Heart right ventricle (tissue), 16 donors: ENCODE data around the gene RALGPS1. TPM values are rescaled to one million over a fixed set of nuclear protein-coding genes. Genes with fewer than 3 reads are reported as not detected.

Source experiments
- ATAC-seq, 8 donors: fragments of 200-7000 bp; cut with Tn5 transposase; one replicate each; pipeline ENCODE4 v1.9.1; 2020; ENCODE audit warnings: mild to moderate bottlenecking in 8 of 8, moderate library complexity in 8 of 8, moderate number of reproducible peaks in 1 of 8
- DNase-seq, 2 donors: peaks; one replicate each; pipeline ENCODE4 v3.0.0-alpha.2; 2020
- H3K27ac ChIP-seq, 10 donors: fragments of 200-600 bp; sonication (generic) in 2 of 10; one replicate each; pipeline versions ENCODE4 v1.5.0 to v1.8.0; 2020 to 2022; ENCODE audit warnings: mild to moderate bottlenecking in 3 of 10
- H3K27me3 ChIP-seq, 7 donors: fragments of 200-600 bp; one replicate each; pipeline ENCODE4 v1.8.0; 2021 to 2022; ENCODE audit warnings: mild to moderate bottlenecking in 2 of 7
- H3K36me3 ChIP-seq, 9 donors: fragments of 200-600 bp; sonication (generic) in 1 of 9; one replicate each; pipeline versions ENCODE4 v1.5.0 to v1.8.0; 2020 to 2022; ENCODE audit warnings: mild to moderate bottlenecking in 2 of 9
- H3K4me1 ChIP-seq, 9 donors: fragments of 200-600 bp; sonication (generic) in 1 of 9; one replicate each; pipeline versions ENCODE4 v1.5.0 to v1.8.0; 2020 to 2022; ENCODE audit warnings: mild to moderate bottlenecking in 4 of 9
- H3K4me3 ChIP-seq, 10 donors: fragments of 200-600 bp; sonication (generic) in 2 of 10; one replicate each; pipeline versions ENCODE4 v1.5.0 to v1.8.0; 2020 to 2022; ENCODE audit warnings: mild to moderate bottlenecking in 7 of 10, moderate library complexity in 2 of 10
- H3K9me3 ChIP-seq, 11 donors: fragments of 200-600 bp in 10 of 11; sonication (generic) in 2 of 11; one replicate each; pipeline versions ENCODE4 v1.5.0 to v1.8.0; 2013 to 2022; ENCODE audit warnings: mild to moderate bottlenecking in 2 of 11, control low read depth in 1 of 11, moderate library complexity in 1 of 11
- CTCF ChIP-seq, 9 donors: fragments of 200-600 bp; sonication (generic) in 2 of 9; IDR thresholded peaks; one replicate each; pipeline versions ENCODE4 v1.5.0 to v1.8.0; 2021 to 2022; ENCODE audit warnings: antibody characterized with exemption in 9 of 9, mild to moderate bottlenecking in 5 of 9, moderate library complexity in 1 of 9
- WGBS, 2 donors: extraction: QIAGEN DNeasy Blood & Tissue Kit; methylation state at CpG; one replicate each; pipeline ENCODE4 v1.1.7; 2013; ENCODE audit warnings: inconsistent platforms in 1 of 2; 5-methylcytosine and 5-hydroxymethylcytosine counted together
- intact Hi-C, 10 donors: fragments of 100-400 bp; cut with DNase I; formaldehyde crosslinking; loops; one replicate each; pipeline versions ENCODE4 v1.11.1 to v1.14.2; 2022
- polyA plus RNA-seq, 2 donors: library from polyadenylated mRNA; stranded (reverse); fragments of 200-250 nt; gene quantifications; one replicate each; pipeline ENCODE4 v1.2.3, GENCODE V29; 2013
- total RNA-seq, 10 donors: library from RNA; stranded (reverse); fragmentation: NEBNext Ultra II Directional in 3 of 10; extraction: Animal tissue kit (Norgen Biotek cat#: 25700) in 3 of 10; gene quantifications; one replicate each; pipeline versions ENCODE4 v1.2.1 to v1.2.4, GENCODE V29; 2021 to 2023
- donor health status: Arrhythmogenic right ventricular cardiomyopathy.
- donor health status: ischemic (EF 13 %, LVEDD 7.1; RV severe dilation, severe dysfunction).
- donor health status: healthy with polysubstance abuse.
- donor health status: DM: no; HTN: yes; CAD: no.
- donor health status: DM: no; HTN: no; CAD: no.
- donor health status: ischemic (EF 25% LVEDD 6.9; RV normal size, moderate dysfunction).
- donor health status: ischemic (EF 25% LVEDD 5.7; RV mildly dilated, moderate dysfunction).
- donor health status: healthy.
- donor health status: DM: yes; HTN: yes; CAD: no.
- donor health status: Ischemic cardiomyopathy.
- donor health status: ischemic (EF 35%, LVEDD 5.7; RV mildly dilated, moderate dysfunction).
- donor health status: nonischemic (EF 11% LVEDD 7.7; RV severe dilation, severe dysfunction).
- donor health status: DM: yes; HTN: yes; CAD: no.
- donor health status: PGD.
- donor health status: ischemic (EF 29% LVEDD 5.4; RV normal size, mild dysfunction).
- donor health status: nonischemic (EF 23%, LVEDD 6.1; RV moderate dilation, normal function).

The RALGPS1 gene
- total and polyA plus RNA-seq, 12 donors, result 4.2 to 25.0 (median 16.8) TPM

- no peak overlapping the region for H3K4me3 ChIP-seq
- peaks cover 0 to 27% (median 6%) of the 10 kb centered on the region in 9 donors for H3K4me1 ChIP-seq
- ATAC-seq, result no peak
- H3K36me3 ChIP-seq, result no peaks in the 10 kb centered on the region
- H3K27ac ChIP-seq, result no peak overlapping the region
- H3K9me3 ChIP-seq, result no peaks in the 10 kb centered on the region
- intact Hi-C loops, result no loop called here
- 93 to 95% methylated on average over 6 of the region's 6 CpGs for WGBS, 2 donors
- no peak for DNase-seq
- TF ChIP-seq CTCF (IDR thresholded peaks at IDR 0.05), result no peak
- H3K27me3 ChIP-seq, result peaks cover 0 to 4% (median 0%) of the 10 kb centered on the region in 7 donors
These were observed 97.2 kb downstream of the RALGPS1 start for GRCh38 chr9:127011772-127012171.

GRCh38 chr9:127012250-127012649 is 97.7 kb downstream of the RALGPS1 start:
- no peak overlapping the region for H3K4me3 ChIP-seq
- no peaks in the 10 kb centered on the region for H3K36me3 ChIP-seq
- no peak for TF ChIP-seq CTCF (IDR thresholded peaks at IDR 0.05)
- DNase-seq, result no peak
- peaks cover 0 to 4% (median 0%) of the 10 kb centered on the region in 7 donors for H3K27me3 ChIP-seq
- intact Hi-C loops, result no loop called here
- peak in 2 of 8 donors; percentile 9 to 23 for ATAC-seq
- H3K9me3 ChIP-seq, result no peaks in the 10 kb centered on the region
- WGBS, 2 donors, result 92 to 93% methylated on average over 6 of the region's 6 CpGs
- H3K4me1 ChIP-seq, result peaks cover 0 to 27% (median 6%) of the 10 kb centered on the region in 9 donors
- H3K27ac ChIP-seq, result no peak overlapping the region

GRCh38 chr9:127013597-127013996 is 99.0 kb downstream of the RALGPS1 start:
- peak overlapping the region in 1 of 10 donors; percentile 26 for H3K27ac ChIP-seq
- no peaks in the 10 kb centered on the region for H3K9me3 ChIP-seq
- H3K27me3 ChIP-seq, result peaks cover 0 to 4% (median 0%) of the 10 kb centered on the region in 7 donors
- no peak overlapping the region for H3K4me3 ChIP-seq
- no peaks in the 10 kb centered on the region for H3K36me3 ChIP-seq
- DNase-seq, result no peak
- 95 to 96% methylated on average over 5 of the region's 5 CpGs for WGBS, 2 donors
- intact Hi-C loops, result no loop called here
- peak in 1 of 8 donors; percentile 13 for ATAC-seq
- no peak for TF ChIP-seq CTCF (IDR thresholded peaks at IDR 0.05)
- H3K4me1 ChIP-seq, result peaks cover 0 to 27% (median 6%) of the 10 kb centered on the region in 9 donors

GRCh38 chr9:127014216-127014909 is 99.8 kb downstream of the RALGPS1 start:
- DNase-seq, result no peak

More at GRCh38 chr9:127014216-127014909, 99.8 kb downstream of the RALGPS1 start:
- no peak for TF ChIP-seq CTCF (IDR thresholded peaks at IDR 0.05)
- Histone ChIP-seq H3K27ac (peak overlapping the region in 1 of 10 donors; percentile 26), H3K4me1 (peaks cover 0 to 27% (median 6%) of the 10 kb centered on the region in 9 donors), H3K27me3 (peaks cover 0 to 4% (median 0%) of the 10 kb centered on the region in 7 donors), H3K36me3 (no peaks in the 10 kb centered on the region), H3K9me3 (no peaks in the 10 kb centered on the region), H3K4me3 (no peak overlapping the region)
- intact Hi-C loops, result no loop called here
- WGBS, 2 donors, result 78 to 81% methylated on average over 4 of the region's 4 CpGs
- peak in 5 of 8 donors; percentile 25 to 46 (median 40) for ATAC-seq
